ENCODE data around the gene CPA2.

DNA sequence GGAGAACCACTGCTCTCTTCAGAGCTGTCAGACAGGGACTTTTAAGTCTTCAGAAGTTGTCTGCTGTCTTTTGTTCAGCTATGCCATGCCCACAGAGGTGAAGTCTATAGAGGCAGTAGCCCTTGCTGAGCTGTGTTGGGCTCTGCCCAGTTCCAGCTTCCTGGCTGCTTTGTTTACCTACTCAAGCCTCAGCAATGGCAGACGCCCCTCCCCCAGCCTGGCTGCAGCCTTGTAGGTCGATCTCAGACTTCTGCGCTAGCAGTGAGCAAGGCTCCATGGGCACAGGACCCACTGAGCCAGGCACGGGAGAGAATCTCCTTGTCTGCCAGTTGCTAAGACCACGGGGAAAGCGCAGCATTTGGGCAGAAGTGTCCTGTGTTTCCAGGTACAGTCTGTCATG, 12.1 kb upstream of the CPA2 start:
- TF ChIP-seq TAF1 (IDR thresholded peaks at IDR 0.05; ENCODE audit: low read depth, low read length), result no peak
- TF ChIP-seq POLR2AphosphoS5 (IDR thresholded peaks at IDR 0.05; ENCODE audit: low read depth, low read length), result no peak
- no peak for TF ChIP-seq POLR2A (IDR thresholded peaks at IDR 0.05; ENCODE audit: low read depth, low read length)
- TF ChIP-seq SPI1 (IDR thresholded peaks at IDR 0.05; ENCODE audit: low read depth, low read length), result no peak
- TF ChIP-seq PAX5 (IDR thresholded peaks at IDR 0.05; ENCODE audit: insufficient read depth, low read length, severe bottlenecking), result no peak
